GM12878 (cell line): ENCODE data around the gene PIGX. TPM values are rescaled to one million over a fixed set of nuclear protein-coding genes. Genes with fewer than 3 reads are reported as not detected.
A peak's percentile ranks its signal among the peaks of the same experiment; 100 is the strongest.

Source experiments
- ATF7 ChIP-seq: fragments of 450-650 bp; IDR thresholded peaks from 2 replicates; pipeline ENCODE4 v1.6.1; 2016; ENCODE audit warnings: low read depth, mild to moderate bottlenecking
- CREM ChIP-seq: IDR thresholded peaks from 2 replicates; pipeline ENCODE4 v1.6.1; 2014; ENCODE audit warnings: antibody characterized with exemption, low read depth
- FOXM1 ChIP-seq: IDR thresholded peaks from 2 replicates; pipeline ENCODE4 v1.6.1; 2012; ENCODE audit warnings: low read depth, mild to moderate bottlenecking, inconsistent platforms, low read length, moderate library complexity
- JUND ChIP-seq: IDR thresholded peaks from 2 replicates; pipeline ENCODE4 v1.6.1; 2012; ENCODE audit warnings: low read depth, mild to moderate bottlenecking, low read length, improper control_type of control experiment, moderate library complexity
- NBN ChIP-seq: fragments of 450-650 bp; IDR thresholded peaks from 2 replicates; pipeline ENCODE4 v1.6.1; 2016
- NFXL1 ChIP-seq: fragments of 450-650 bp; IDR thresholded peaks from 2 replicates; pipeline ENCODE4 v1.6.1; 2017; ENCODE audit warnings: antibody characterized with exemption, mild to moderate bottlenecking, borderline replicate concordance
- NR2F1 ChIP-seq: fragments of 450-650 bp; conservative IDR thresholded peaks from 2 replicates; pipeline ENCODE4 v1.6.1; 2017; ENCODE audit warnings: mild to moderate bottlenecking
- PAX8 ChIP-seq: fragments of 450-650 bp; IDR thresholded peaks from 2 replicates; pipeline ENCODE4 v1.6.1; 2017; ENCODE audit warnings: mild to moderate bottlenecking, moderate library complexity
- POLR2AphosphoS2 ChIP-seq: IDR thresholded peaks from 2 replicates; pipeline ENCODE4 v1.6.1; 2011; ENCODE audit warnings: low read depth, mild to moderate bottlenecking, low read length, improper control_type of control experiment, moderate library complexity
- SPI1 ChIP-seq: IDR thresholded peaks from 2 replicates; pipeline ENCODE4 v1.6.1; 2011; ENCODE audit warnings: low read depth, mild to moderate bottlenecking, low read length, moderate library complexity, borderline replicate concordance; ENCODE audit not compliant: insufficient read depth
- STAT3 ChIP-seq: IDR thresholded peaks from 2 replicates; pipeline ENCODE4 v1.6.1; 2011; ENCODE audit warnings: low read depth, low read length, improper control_type of control experiment
- ZNF207 ChIP-seq: fragments of 450-650 bp; IDR thresholded peaks from 2 replicates; pipeline ENCODE4 v1.6.1; 2014; ENCODE audit warnings: antibody characterized with exemption, mild to moderate bottlenecking, borderline replicate concordance
- ZNF384 ChIP-seq: IDR thresholded peaks from 2 replicates; pipeline ENCODE4 v1.6.1; 2012; ENCODE audit warnings: low read depth, mild to moderate bottlenecking, low read length, improper control_type of control experiment, borderline replicate concordance
- polyA plus RNA-seq, 11 experiments: library from polyadenylated mRNA; depleted of rRNA in 4 of 11; unstranded in 6 of 11; stranded (reverse) in 5 of 11; fragments of >200 nt; fragmentation: Nextera tagmentation in 4 of 11; fragmentation: Illumina TruSeq in 1 of 11; extraction: Ambion mirVana in 4 of 11; extraction: Trizol in 1 of 11; gene quantifications; 1 replicate in 1 of 11; 2 replicates in 10 of 11; pipeline versions ENCODE4 v1.2.1 to v1.2.3, GENCODE V29; 2011 to 2016; ENCODE audit warnings: inconsistent platforms in 2 of 11, missing spikeins in 2 of 11, low read depth in 1 of 11
- total RNA-seq, 4 experiments: library from RNA; depleted of rRNA in 3 of 4; stranded (reverse); fragments of >200 nt in 3 of 4; fragmentation: Illumina TruSeq in 1 of 4; extraction: Trizol in 1 of 4; gene quantifications; 2 replicates each; pipeline versions ENCODE4 v1.2.1 to v1.2.3, GENCODE V29; 2013 to 2021
- TF ChIP-seq, protein P1 (sequence below), 3 experiments: IDR thresholded peaks in 2 of 3; conservative IDR thresholded peaks in 1 of 3; 2 replicates each; pipeline ENCODE4 v1.5.1; 2011; ENCODE audit warnings: low read depth in 3 of 3, low read length in 3 of 3, mild to moderate bottlenecking in 3 of 3, control low read depth in 2 of 3, moderate library complexity in 2 of 3, inconsistent platforms in 1 of 3, mixed read lengths in 1 of 3; ENCODE audit not compliant: control insufficient read depth in 2 of 3, insufficient read depth in 1 of 3; ENCODE audit errors: extremely low read depth in 1 of 3
- TF ChIP-seq, protein P2 (sequence below): fragments of 450-650 bp; IDR thresholded peaks from 2 replicates; pipeline ENCODE4 v1.6.1; 2017; ENCODE audit warnings: antibody characterized with exemption, mild to moderate bottlenecking, moderate library complexity
- TF ChIP-seq, protein P3 (sequence below): IDR thresholded peaks from 2 replicates; pipeline ENCODE4 v1.6.1; 2011; ENCODE audit warnings: borderline replicate concordance, low read depth, mild to moderate bottlenecking, moderate library complexity, low read length; ENCODE audit not compliant: insufficient read depth, poor library complexity, severe bottlenecking
- TF ChIP-seq, protein P4 (sequence below): fragments of 450-650 bp; IDR thresholded peaks from 2 replicates; pipeline ENCODE4 v1.6.1; 2016; ENCODE audit warnings: mild to moderate bottlenecking
- TF ChIP-seq, protein P5 (sequence below): IDR thresholded peaks from 2 replicates; pipeline ENCODE4 v1.6.1; 2011; ENCODE audit warnings: low read depth, mild to moderate bottlenecking, low read length, moderate library complexity, borderline replicate concordance; ENCODE audit errors: extremely low read depth

PIGX gene
- total and polyA plus RNA-seq, 10 of the 15 experiments (the other 5 are each of a cell fraction or from before 2014, with no cell fraction given), result 3.8 to 40.0 (median 22.3) TPM

DNA sequence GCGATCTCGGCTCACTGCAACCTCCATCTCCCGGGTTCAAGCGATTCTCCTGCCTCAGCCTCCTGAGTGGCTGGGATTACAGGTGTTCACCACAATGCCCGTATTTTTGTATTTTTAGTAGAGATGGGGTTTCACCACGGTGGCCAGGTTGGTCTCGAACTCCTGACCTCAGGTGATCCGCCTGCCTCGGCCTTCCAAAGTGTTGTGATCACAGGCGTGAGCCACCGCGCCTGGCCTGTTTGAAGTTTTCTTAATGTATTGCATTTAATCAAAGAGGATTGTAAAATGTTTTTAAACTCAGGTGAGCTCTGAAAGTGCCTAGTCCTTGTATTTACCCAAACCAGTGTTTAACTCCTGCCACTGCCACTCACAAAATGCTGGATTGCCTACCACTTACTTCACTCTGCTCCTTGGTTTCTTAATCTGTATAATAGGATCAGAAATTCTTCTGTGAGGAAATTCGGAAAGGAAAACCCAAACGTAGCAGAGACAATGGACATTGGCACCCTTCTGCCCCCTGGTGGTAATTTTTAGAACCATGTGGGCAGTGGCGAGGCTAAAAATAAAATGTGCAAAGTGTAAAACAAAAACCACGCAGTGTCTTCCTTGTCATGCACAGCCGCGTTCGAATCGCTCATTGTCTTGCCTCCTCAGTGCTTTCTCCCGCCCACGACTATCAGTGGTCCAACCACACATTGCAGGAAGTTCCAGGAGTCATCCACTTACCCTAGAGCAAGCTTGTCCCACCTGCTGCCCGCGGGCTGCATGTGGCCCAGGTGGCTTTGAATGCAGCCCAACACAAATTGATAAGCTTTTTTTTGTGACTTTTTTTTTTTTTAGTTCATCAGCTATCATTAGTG is 27.4 kb upstream of the PIGX start (continued):
- no peak for TF ChIP-seq PAX8
- TF ChIP-seq CREM, result peak; percentile 67; the same call in 1 of the 2 replicates
- TF ChIP-seq, protein P1, sequence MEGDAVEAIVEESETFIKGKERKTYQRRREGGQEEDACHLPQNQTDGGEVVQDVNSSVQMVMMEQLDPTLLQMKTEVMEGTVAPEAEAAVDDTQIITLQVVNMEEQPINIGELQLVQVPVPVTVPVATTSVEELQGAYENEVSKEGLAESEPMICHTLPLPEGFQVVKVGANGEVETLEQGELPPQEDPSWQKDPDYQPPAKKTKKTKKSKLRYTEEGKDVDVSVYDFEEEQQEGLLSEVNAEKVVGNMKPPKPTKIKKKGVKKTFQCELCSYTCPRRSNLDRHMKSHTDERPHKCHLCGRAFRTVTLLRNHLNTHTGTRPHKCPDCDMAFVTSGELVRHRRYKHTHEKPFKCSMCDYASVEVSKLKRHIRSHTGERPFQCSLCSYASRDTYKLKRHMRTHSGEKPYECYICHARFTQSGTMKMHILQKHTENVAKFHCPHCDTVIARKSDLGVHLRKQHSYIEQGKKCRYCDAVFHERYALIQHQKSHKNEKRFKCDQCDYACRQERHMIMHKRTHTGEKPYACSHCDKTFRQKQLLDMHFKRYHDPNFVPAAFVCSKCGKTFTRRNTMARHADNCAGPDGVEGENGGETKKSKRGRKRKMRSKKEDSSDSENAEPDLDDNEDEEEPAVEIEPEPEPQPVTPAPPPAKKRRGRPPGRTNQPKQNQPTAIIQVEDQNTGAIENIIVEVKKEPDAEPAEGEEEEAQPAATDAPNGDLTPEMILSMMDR (IDR thresholded peaks at IDR 0.05 in 2 of 3, conservative IDR thresholded peaks at IDR 0.05 in 1 of 3; ENCODE audit: control insufficient read depth in 2 of 3, extremely low read depth in 1 of 3, insufficient read depth in 1 of 3, low read depth in 3 of 3, low read length in 3 of 3), result peak; percentile 69 to 86 (median 83)
- no peak; the same call in 1 of the 2 replicates for TF ChIP-seq ZNF384
- peak; percentile 77 for TF ChIP-seq ATF7
- TF ChIP-seq, protein P2, sequence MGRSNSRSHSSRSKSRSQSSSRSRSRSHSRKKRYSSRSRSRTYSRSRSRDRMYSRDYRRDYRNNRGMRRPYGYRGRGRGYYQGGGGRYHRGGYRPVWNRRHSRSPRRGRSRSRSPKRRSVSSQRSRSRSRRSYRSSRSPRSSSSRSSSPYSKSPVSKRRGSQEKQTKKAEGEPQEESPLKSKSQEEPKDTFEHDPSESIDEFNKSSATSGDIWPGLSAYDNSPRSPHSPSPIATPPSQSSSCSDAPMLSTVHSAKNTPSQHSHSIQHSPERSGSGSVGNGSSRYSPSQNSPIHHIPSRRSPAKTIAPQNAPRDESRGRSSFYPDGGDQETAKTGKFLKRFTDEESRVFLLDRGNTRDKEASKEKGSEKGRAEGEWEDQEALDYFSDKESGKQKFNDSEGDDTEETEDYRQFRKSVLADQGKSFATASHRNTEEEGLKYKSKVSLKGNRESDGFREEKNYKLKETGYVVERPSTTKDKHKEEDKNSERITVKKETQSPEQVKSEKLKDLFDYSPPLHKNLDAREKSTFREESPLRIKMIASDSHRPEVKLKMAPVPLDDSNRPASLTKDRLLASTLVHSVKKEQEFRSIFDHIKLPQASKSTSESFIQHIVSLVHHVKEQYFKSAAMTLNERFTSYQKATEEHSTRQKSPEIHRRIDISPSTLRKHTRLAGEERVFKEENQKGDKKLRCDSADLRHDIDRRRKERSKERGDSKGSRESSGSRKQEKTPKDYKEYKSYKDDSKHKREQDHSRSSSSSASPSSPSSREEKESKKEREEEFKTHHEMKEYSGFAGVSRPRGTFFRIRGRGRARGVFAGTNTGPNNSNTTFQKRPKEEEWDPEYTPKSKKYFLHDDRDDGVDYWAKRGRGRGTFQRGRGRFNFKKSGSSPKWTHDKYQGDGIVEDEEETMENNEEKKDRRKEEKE, result no peak
- TF ChIP-seq, protein P3, sequence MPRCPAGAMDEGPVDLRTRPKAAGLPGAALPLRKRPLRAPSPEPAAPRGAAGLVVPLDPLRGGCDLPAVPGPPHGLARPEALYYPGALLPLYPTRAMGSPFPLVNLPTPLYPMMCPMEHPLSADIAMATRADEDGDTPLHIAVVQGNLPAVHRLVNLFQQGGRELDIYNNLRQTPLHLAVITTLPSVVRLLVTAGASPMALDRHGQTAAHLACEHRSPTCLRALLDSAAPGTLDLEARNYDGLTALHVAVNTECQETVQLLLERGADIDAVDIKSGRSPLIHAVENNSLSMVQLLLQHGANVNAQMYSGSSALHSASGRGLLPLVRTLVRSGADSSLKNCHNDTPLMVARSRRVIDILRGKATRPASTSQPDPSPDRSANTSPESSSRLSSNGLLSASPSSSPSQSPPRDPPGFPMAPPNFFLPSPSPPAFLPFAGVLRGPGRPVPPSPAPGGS, result no peak
- no peak for TF ChIP-seq STAT3
- TF ChIP-seq FOXM1, result peak; percentile 76
- TF ChIP-seq POLR2AphosphoS2, result no peak
- TF ChIP-seq JUND, result no peak
- TF ChIP-seq ZNF207, result peak; percentile 72; the same call in 1 of the 2 replicates
- TF ChIP-seq, protein P4, sequence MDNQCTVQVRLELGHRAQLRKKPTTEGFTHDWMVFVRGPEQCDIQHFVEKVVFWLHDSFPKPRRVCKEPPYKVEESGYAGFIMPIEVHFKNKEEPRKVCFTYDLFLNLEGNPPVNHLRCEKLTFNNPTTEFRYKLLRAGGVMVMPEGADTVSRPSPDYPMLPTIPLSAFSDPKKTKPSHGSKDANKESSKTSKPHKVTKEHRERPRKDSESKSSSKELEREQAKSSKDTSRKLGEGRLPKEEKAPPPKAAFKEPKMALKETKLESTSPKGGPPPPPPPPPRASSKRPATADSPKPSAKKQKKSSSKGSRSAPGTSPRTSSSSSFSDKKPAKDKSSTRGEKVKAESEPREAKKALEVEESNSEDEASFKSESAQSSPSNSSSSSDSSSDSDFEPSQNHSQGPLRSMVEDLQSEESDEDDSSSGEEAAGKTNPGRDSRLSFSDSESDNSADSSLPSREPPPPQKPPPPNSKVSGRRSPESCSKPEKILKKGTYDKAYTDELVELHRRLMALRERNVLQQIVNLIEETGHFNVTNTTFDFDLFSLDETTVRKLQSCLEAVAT, result peak; percentile 76
- no peak for TF ChIP-seq NFXL1
- TF ChIP-seq, protein P5, sequence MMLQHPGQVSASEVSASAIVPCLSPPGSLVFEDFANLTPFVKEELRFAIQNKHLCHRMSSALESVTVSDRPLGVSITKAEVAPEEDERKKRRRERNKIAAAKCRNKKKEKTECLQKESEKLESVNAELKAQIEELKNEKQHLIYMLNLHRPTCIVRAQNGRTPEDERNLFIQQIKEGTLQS, result no peak
- peak; percentile 65; the same call in 1 of the 2 replicates for TF ChIP-seq NR2F1
- TF ChIP-seq NBN, result peak; percentile 76; the same call in 1 of the 2 replicates
- no peak for TF ChIP-seq SPI1
